ENCODE measurements around the gene CCDC174.

CCDC174 gene

GRCh38 chr3:14698601-14699244 is 47.2 kb downstream of the CCDC174 start:
- in situ Hi-C loops (cut with MboI; ENCODE audit: low sequenced_read_pairs): no loop called here

GRCh38 chr3:14699643-14700042 is 48.1 kb downstream of the CCDC174 start:
- in situ Hi-C loops (cut with MboI; ENCODE audit: low sequenced_read_pairs): no loop called here

GRCh38 chr3:14700891-14701290 is 49.3 kb downstream of the CCDC174 start:
- in situ Hi-C loops (cut with MboI; ENCODE audit: low sequenced_read_pairs): no loop called here

- in situ Hi-C loops (cut with MboI; ENCODE audit: low sequenced_read_pairs): no loop called here
Observed at GRCh38 chr3:14701676-14702075, 50.1 kb downstream of the CCDC174 start.

GRCh38 chr3:14703128-14703750 is 51.7 kb downstream of the CCDC174 start:
- in situ Hi-C loops (cut with MboI; ENCODE audit: low sequenced_read_pairs): no loop called here

- in situ Hi-C loops (cut with MboI; ENCODE audit: low sequenced_read_pairs): no loop called here
Observed at GRCh38 chr3:14703791-14704190, 52.2 kb downstream of the CCDC174 start.

- in situ Hi-C loops (cut with MboI; ENCODE audit: low sequenced_read_pairs): no loop called here
Observed at GRCh38 chr3:14706096-14706495, 54.5 kb downstream of the CCDC174 start.

GRCh38 chr3:14716591-14716990 is 65.0 kb downstream of the CCDC174 start:
- in situ Hi-C loops (cut with MboI; ENCODE audit: low sequenced_read_pairs): no loop called here

- in situ Hi-C loops (cut with MboI; ENCODE audit: low sequenced_read_pairs): no loop called here
Observed at GRCh38 chr3:14717307-14717706, 65.7 kb downstream of the CCDC174 start.

GRCh38 chr3:14718539-14718938 is 67.0 kb downstream of the CCDC174 start:
- in situ Hi-C loops (cut with MboI; ENCODE audit: low sequenced_read_pairs): no loop called here

- in situ Hi-C loops (cut with MboI; ENCODE audit: low sequenced_read_pairs): no loop called here
Observed at GRCh38 chr3:14719006-14719405, 67.4 kb downstream of the CCDC174 start.

GRCh38 chr3:14721126-14721864 is 69.7 kb downstream of the CCDC174 start:
- in situ Hi-C loops (cut with MboI; ENCODE audit: low sequenced_read_pairs): no loop called here

All from HL-60/S4 treated with retinoic acid at 250 ng/mL for 4 days and 3 days (cell line).